GM19452 (cell line): ENCODE results near the gene PLCD3.
A peak's percentile ranks its signal among the peaks of the same experiment; 100 is the strongest.

Source experiments
- ATAC-seq: cut with Tn5 transposase; IDR thresholded peaks from one replicate; pipeline ENCODE4 v1.9.1; 2021; ENCODE audit not compliant: unreplicated experiment

Gene PLCD3

GRCh38 chr17:45081047-45081703, 51.1 kb downstream of the PLCD3 start:
- ATAC-seq, result no peak

GRCh38 chr17:45077643-45078042, 54.7 kb downstream of the PLCD3 start:
- no peak for ATAC-seq

- ATAC-seq, result no peak
Measured at GRCh38 chr17:45073414-45074070, 58.8 kb downstream of the PLCD3 start.

- no peak for ATAC-seq
Measured at GRCh38 chr17:45070809-45071208, 61.5 kb downstream of the PLCD3 start.

- ATAC-seq, result no peak
Measured at GRCh38 chr17:45070001-45070400, 62.3 kb downstream of the PLCD3 start.

- ATAC-seq, result no peak
Measured at GRCh38 chr17:45067637-45068036, 64.7 kb downstream of the PLCD3 start.

- no peak for ATAC-seq
Measured at GRCh38 chr17:45063198-45063597, 69.1 kb downstream of the PLCD3 start.

- ATAC-seq, result no peak
Measured at GRCh38 chr17:45061606-45062205, 70.6 kb downstream of the PLCD3 start.

GRCh38 chr17:45060797-45061605, 71.3 kb downstream of the PLCD3 start, which contains the start of gene NMT1:
Gene NMT1, plus strand, starts transcription at chr17:45061317. Its CDS starts 13 bp downstream, at chr17:45061330.
- ATAC-seq, result peak; percentile 83

- ATAC-seq, result no peak
Measured at GRCh38 chr17:45060382-45060796, 71.9 kb downstream of the PLCD3 start.
